Adrenal gland (tissue), 5 donors: ENCODE results near the gene POTEC.
"Not testable (repeated sequence)": the region's sequence is repeated elsewhere in the genome, so short reads cannot be mapped to it uniquely, and the experiment has no call there.

ENCODE experiments used
- CTCF ChIP-seq, 6 experiments: fragments of 450-650 bp in 4 of 6; fragments of 200-600 bp in 2 of 6; sonication (generic) in 1 of 6; IDR thresholded peaks; 1 replicate in 5 of 6; 2 replicates in 1 of 6; pipeline versions ENCODE4 v1.5.1 to v1.8.0; 2016 to 2021; ENCODE audit warnings: antibody characterized with exemption in 6 of 6, mild to moderate bottlenecking in 2 of 6, moderate library complexity in 1 of 6
- POLR2A ChIP-seq, 2 donors: fragments of 450-650 bp; IDR thresholded peaks; one replicate each; pipeline ENCODE4 v1.6.1; 2017; ENCODE audit warnings: antibody characterized with exemption in 2 of 2, mild to moderate bottlenecking in 2 of 2, moderate library complexity in 1 of 2
- donor health status: DM: no; HTN: no; CAD: no.

- not testable (repeated sequence) for TF ChIP-seq CTCF, POLR2A (IDR thresholded peaks at IDR 0.05)
Observed at GRCh38 chr18:14465989-14466388, 77.4 kb downstream of the POTEC start.
